Stomach (tissue), 4 donors: ENCODE data around the gene FBXL4.

Experiments
- POLR2A ChIP-seq, 4 donors: fragments of 450-650 bp; IDR thresholded peaks; one replicate each; pipeline ENCODE4 v1.6.1; 2016; ENCODE audit warnings: antibody characterized with exemption in 4 of 4, control low read depth in 2 of 4, mild to moderate bottlenecking in 1 of 4, moderate library complexity in 1 of 4
- POLR2AphosphoS5 ChIP-seq, 3 donors: sonication (generic); formaldehyde crosslinking; IDR thresholded peaks; one replicate each; pipeline ENCODE4 v1.6.1; 2016; ENCODE audit warnings: antibody characterized with exemption in 3 of 3
- TF ChIP-seq, protein P1 (sequence below), 7 experiments: fragments of 450-650 bp in 4 of 7; fragments of 200-600 bp in 3 of 7; sonication (generic) in 3 of 7; IDR thresholded peaks; one replicate each; pipeline ENCODE4 v1.5.1; 2016 to 2019; ENCODE audit warnings: antibody characterized with exemption in 7 of 7, control low read depth in 2 of 7, mild to moderate bottlenecking in 1 of 7

- TF ChIP-seq, protein P1, sequence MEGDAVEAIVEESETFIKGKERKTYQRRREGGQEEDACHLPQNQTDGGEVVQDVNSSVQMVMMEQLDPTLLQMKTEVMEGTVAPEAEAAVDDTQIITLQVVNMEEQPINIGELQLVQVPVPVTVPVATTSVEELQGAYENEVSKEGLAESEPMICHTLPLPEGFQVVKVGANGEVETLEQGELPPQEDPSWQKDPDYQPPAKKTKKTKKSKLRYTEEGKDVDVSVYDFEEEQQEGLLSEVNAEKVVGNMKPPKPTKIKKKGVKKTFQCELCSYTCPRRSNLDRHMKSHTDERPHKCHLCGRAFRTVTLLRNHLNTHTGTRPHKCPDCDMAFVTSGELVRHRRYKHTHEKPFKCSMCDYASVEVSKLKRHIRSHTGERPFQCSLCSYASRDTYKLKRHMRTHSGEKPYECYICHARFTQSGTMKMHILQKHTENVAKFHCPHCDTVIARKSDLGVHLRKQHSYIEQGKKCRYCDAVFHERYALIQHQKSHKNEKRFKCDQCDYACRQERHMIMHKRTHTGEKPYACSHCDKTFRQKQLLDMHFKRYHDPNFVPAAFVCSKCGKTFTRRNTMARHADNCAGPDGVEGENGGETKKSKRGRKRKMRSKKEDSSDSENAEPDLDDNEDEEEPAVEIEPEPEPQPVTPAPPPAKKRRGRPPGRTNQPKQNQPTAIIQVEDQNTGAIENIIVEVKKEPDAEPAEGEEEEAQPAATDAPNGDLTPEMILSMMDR (IDR thresholded peaks at IDR 0.05) = no peak
- no peak for TF ChIP-seq POLR2AphosphoS5 (IDR thresholded peaks at IDR 0.05)
- TF ChIP-seq POLR2A (IDR thresholded peaks at IDR 0.05) = no peak
Measured at GRCh38 chr6:98823428-98824161, 124.2 kb downstream of the FBXL4 start.
